ENCODE measurements around the gene STPG4. TPM values are rescaled to one million over a fixed set of nuclear protein-coding genes. Genes with fewer than 3 reads are reported as not detected.

Gene STPG4
- total and polyA plus RNA-seq, 2 of the 8 experiments (the other 6 are each of a cell fraction or from before 2014, with no cell fraction given), result 0.28 TPM; not detected in 1

GRCh38 chr2:47049502-47049901, 105.6 kb downstream of the STPG4 start:
- no peak overlapping the region for H3K27ac ChIP-seq (ENCODE audit: low read depth, low read length)
- no peak overlapping the region for H4K5ac ChIP-seq (ENCODE audit: insufficient read length, low read depth, low read length)
- no peak for DNase-seq (ENCODE audit: low read depth in 1 of 2, low spot score in 2 of 2)
- no peak overlapping the region for H4K8ac ChIP-seq (ENCODE audit: extremely low read depth, insufficient read depth, low read length)
- no peaks in the 10 kb centered on the region; the same call in 1 of the 2 replicates for H3K79me1 ChIP-seq (ENCODE audit: low read depth, low read length)
- H3K4me3 ChIP-seq (ENCODE audit: extremely low read depth in 1 of 4, insufficient read depth in 2 of 4, low read depth in 3 of 4, low read length in 4 of 4), result no peak overlapping the region
- no peak overlapping the region for H2BK20ac ChIP-seq (ENCODE audit: low read length)
- H2BK12ac ChIP-seq (ENCODE audit: low read depth, low read length), result 0 out of 2 replicates have a peak overlapping the region, but pooled peaks have one; percentile 63
- no peaks in the 10 kb centered on the region for H4K20me1 ChIP-seq (replicated peaks in 1 of 2; ENCODE audit: control insufficient read depth in 1 of 2, insufficient read depth in 2 of 2, low read length in 2 of 2)
- no peak overlapping the region for H3K18ac ChIP-seq (ENCODE audit: extremely low read depth, low read length)
- no peak overlapping the region for H4K91ac ChIP-seq (replicated peaks; ENCODE audit: insufficient read length, low read length)
- TF ChIP-seq ZNF274 (IDR thresholded peaks at IDR 0.05; ENCODE audit: borderline replicate concordance, extremely low read depth, low read length), result no peak
- no peak overlapping the region for H3K14ac ChIP-seq (ENCODE audit: insufficient read length)
- no peak overlapping the region for H3K4me2 ChIP-seq (ENCODE audit: insufficient read depth in 1 of 2, low read depth in 2 of 2, low read length in 2 of 2)
- POLR2A ChIA-PET (ENCODE audit: partially characterized antibody), result interaction anchor here (1.3 kb wide), 1 partner anchor 15 kb away, joined by 3 read pairs; no protein-coding TSS in a partner anchor
- no peak overlapping the region for H2AFZ ChIP-seq (ENCODE audit: low read length)
- no peaks in the 10 kb centered on the region for H3K23me2 ChIP-seq (ENCODE audit: low read depth, low read length)
- no peak overlapping the region for H3K56ac ChIP-seq (replicated peaks; ENCODE audit: insufficient read length, low read depth, low read length)
- no peak overlapping the region for H2BK15ac ChIP-seq (ENCODE audit: low read length)
- no peak overlapping the region for H3K9ac ChIP-seq (replicated peaks in 1 of 4; ENCODE audit: extremely low read depth in 1 of 4, low read depth in 3 of 4, low read length in 3 of 4)
- H2BK120ac ChIP-seq (replicated peaks; ENCODE audit: low read depth, low read length), result no peak overlapping the region
- H3K4me1 ChIP-seq (replicated peaks in 1 of 4; ENCODE audit: control insufficient read depth in 3 of 4, insufficient read depth in 4 of 4, low read length in 3 of 4), result 0 out of 7 replicates have a peak, but pooled peaks cover 0 to 2% (median 0%) of the 10 kb centered on the region in 4 experiments
- FAIRE-seq, result no peak
- H3K23ac ChIP-seq (ENCODE audit: insufficient read length), result no peak overlapping the region
- no peaks in the 10 kb centered on the region for H3K9me3 ChIP-seq (ENCODE audit: insufficient read depth in 2 of 2, low read depth in 1 of 2, low read length in 1 of 2)
- CTCF ChIA-PET (ENCODE audit: partially characterized antibody), result interaction anchor here (0.8 to 2.1 kb wide), 10 partner anchors 10 to 273 kb away, joined by 3 to 7 read pairs (median 4); no protein-coding TSS in a partner anchor
- no peaks in the 10 kb centered on the region for H3K79me2 ChIP-seq (ENCODE audit: control insufficient read depth in 1 of 2, insufficient read depth in 2 of 2, low read length in 2 of 2)
- WGBS, 2 experiments (ENCODE audit: extremely low coverage in 1 of 2, insufficient coverage in 1 of 2, insufficient read length in 1 of 2, insufficient replicate concordance in 2 of 2, low coverage in 1 of 2, low lambda C conversion rate in 2 of 2, missing lambda C conversion rate in 1 of 2), result 91% methylated on average over 3 of the region's 3 CpGs; no CpG with 5 or more reads in 1 of the 2 experiments
- no peaks in the 10 kb centered on the region for H3K27me3 ChIP-seq (replicated peaks in 1 of 4; ENCODE audit: control insufficient read depth in 3 of 4, extremely low read depth in 1 of 4, insufficient read depth in 3 of 4, low read length in 3 of 4)
- H2AK5ac ChIP-seq (ENCODE audit: low read depth, low read length), result peak overlapping the region; percentile 33; the same call in 1 of the 2 replicates
- peaks cover 0 to 6% (median 0%) of the 10 kb centered on the region in 4 experiments; a peak in 3 of 8 replicates for H3K36me3 ChIP-seq (ENCODE audit: control insufficient read depth in 2 of 4, insufficient read depth in 4 of 4, low read length in 3 of 4)
- no peak overlapping the region for H3K4ac ChIP-seq (replicated peaks; ENCODE audit: insufficient read length, low read depth, low read length)
- peak overlapping the region; percentile 39; the same call in 1 of the 2 replicates for H2BK5ac ChIP-seq (ENCODE audit: low read depth, low read length)

Measured in H1 (cell line).